ENCODE results near the gene FMN1. TPM values are rescaled to one million over a fixed set of nuclear protein-coding genes. Genes with fewer than 3 reads are reported as not detected.

FMN1 gene
- total and polyA plus RNA-seq, 12 donors, result 0.22 to 5.5 (median 3.3) TPM

GRCh38 chr15:33107950-33108349, 86.6 kb downstream of the FMN1 start:
- ATAC-seq (no peak), DNase-seq (no peak)
- H3K27ac ChIP-seq, result no peak overlapping the region
- H3K9me3 ChIP-seq, result peaks cover 0 to 4% (median 0%) of the 10 kb centered on the region in 11 donors
- peaks cover 0 to 14% (median 0%) of the 10 kb centered on the region in 9 donors for H3K4me1 ChIP-seq
- no peaks in the 10 kb centered on the region for H3K27me3 ChIP-seq
- H3K4me3 ChIP-seq, result no peak overlapping the region
- no peak for TF ChIP-seq CTCF (IDR thresholded peaks at IDR 0.05)
- no peaks in the 10 kb centered on the region for H3K36me3 ChIP-seq
- WGBS, 2 donors, result 74 to 75% methylated on average over 2 of the region's 2 CpGs
- intact Hi-C loops (cut with DNase I), result no loop called here

- ATAC-seq, result no peak
- H3K9me3 ChIP-seq, result peaks cover 0 to 1% (median 0%) of the 10 kb centered on the region in 11 donors
- no peaks in the 10 kb centered on the region for H3K36me3 ChIP-seq
- 46 to 61% methylated on average over 2 of the region's 2 CpGs for WGBS, 2 donors
- TF ChIP-seq CTCF (IDR thresholded peaks at IDR 0.05), result no peak
- H3K27ac ChIP-seq, result no peak overlapping the region
- H3K4me3 ChIP-seq, result no peak overlapping the region
- H3K4me1 ChIP-seq, result peaks cover 0 to 14% (median 0%) of the 10 kb centered on the region in 9 donors
- DNase-seq, result no peak
- intact Hi-C loops (cut with DNase I), result no loop called here
- no peaks in the 10 kb centered on the region for H3K27me3 ChIP-seq
Measured at GRCh38 chr15:33104212-33104611, 90.3 kb downstream of the FMN1 start.

DNA sequence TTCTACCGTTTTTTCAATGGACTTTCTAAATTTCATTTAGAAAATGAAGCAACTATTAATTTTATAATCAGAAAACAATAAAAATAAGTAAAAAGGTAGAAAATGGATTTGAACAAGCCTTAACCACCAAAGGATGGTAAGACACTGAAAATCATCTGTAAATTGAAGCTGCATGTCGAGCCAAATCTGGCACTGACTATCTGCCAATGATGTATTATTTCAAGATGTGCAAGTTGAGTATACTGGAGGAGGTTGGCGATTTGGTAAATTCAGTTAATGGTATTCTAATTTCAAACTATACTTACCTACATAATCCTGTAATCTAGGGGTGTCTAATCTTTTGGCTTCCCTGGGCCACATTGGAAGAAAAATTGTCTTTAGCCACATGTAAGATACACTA, 93.5 kb downstream of the FMN1 start:
- no peak overlapping the region for H3K27ac ChIP-seq
- no peak for ATAC-seq
- H3K4me3 ChIP-seq, result no peak overlapping the region
- no peak for DNase-seq
- no peaks in the 10 kb centered on the region for H3K36me3 ChIP-seq
- H3K27me3 ChIP-seq, result no peaks in the 10 kb centered on the region
- WGBS, 2 donors, result 84 to 87% methylated on average over 3 of the region's 3 CpGs
- H3K4me1 ChIP-seq, result peaks cover 0 to 20% (median 0%) of the 10 kb centered on the region in 9 donors
- TF ChIP-seq CTCF (IDR thresholded peaks at IDR 0.05), result no peak
- intact Hi-C loops (cut with DNase I), result no loop called here
- no peaks in the 10 kb centered on the region for H3K9me3 ChIP-seq

DNA sequence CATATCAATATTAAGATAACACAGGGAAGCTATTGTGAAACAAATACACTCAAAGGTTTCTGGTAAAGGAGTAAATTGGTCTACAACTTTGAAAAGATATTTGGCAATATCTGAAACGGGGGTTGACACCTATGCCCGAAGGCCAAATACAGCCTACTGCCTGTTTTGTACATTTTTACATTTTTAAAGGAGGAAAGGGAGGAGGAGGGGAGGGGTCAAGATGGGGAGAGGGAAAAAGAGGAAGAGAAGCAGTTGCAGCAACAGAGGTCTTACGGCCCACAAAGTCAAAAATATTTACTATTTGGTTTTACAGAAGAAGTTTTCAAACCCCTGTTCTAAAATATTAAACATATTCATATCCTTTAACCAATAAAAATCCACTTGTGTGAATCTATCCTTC, 94.2 kb downstream of the FMN1 start:
- Histone ChIP-seq H3K36me3 (no peaks in the 10 kb centered on the region), H3K27ac (no peak overlapping the region), H3K9me3 (no peaks in the 10 kb centered on the region), H3K4me3 (no peak overlapping the region), H3K27me3 (no peaks in the 10 kb centered on the region), H3K4me1 (peaks cover 0 to 18% (median 0%) of the 10 kb centered on the region in 9 donors)
- DNase-seq, result no peak
- intact Hi-C loops (cut with DNase I), result no loop called here
- 71 to 75% methylated on average over 3 of the region's 3 CpGs for WGBS, 2 donors
- TF ChIP-seq CTCF (IDR thresholded peaks at IDR 0.05), result no peak
- ATAC-seq, result no peak
